Natural killer cell (primary cell): ENCODE data around the gene ERN1. TPM values are rescaled to one million over a fixed set of nuclear protein-coding genes. Genes with fewer than 3 reads are reported as not detected.

Experiments used
- ATAC-seq, 3 donors: fragments of 150-1000 bp in 2 of 3; fragments of 200-7000 bp in 1 of 3; cut with Tn5 transposase; 1 replicate in 1 of 3; 2 replicates in 2 of 3; pipeline ENCODE4 v1.10.0; 2021; ENCODE audit warnings: mild to moderate bottlenecking in 2 of 3, moderate library complexity in 2 of 3
- DNase-seq, 2 donors: peaks; one replicate each; pipeline versions ENCODE4 v3.0.0 to v3.0.0-alpha.2; 2013 to 2021; ENCODE audit warnings: mixed read lengths in 1 of 2
- H3K27ac ChIP-seq: one replicate; pipeline ENCODE4 v1.5.1; 2013; ENCODE audit warnings: mild to moderate bottlenecking, low read length
- H3K27me3 ChIP-seq: one replicate; pipeline ENCODE4 v1.6.1; 2013; ENCODE audit warnings: low read length; ENCODE audit not compliant: control insufficient read depth, insufficient read depth
- H3K36me3 ChIP-seq: one replicate; pipeline ENCODE4 v1.6.1; 2013; ENCODE audit warnings: low read length; ENCODE audit not compliant: control insufficient read depth, insufficient read depth
- H3K4me1 ChIP-seq: one replicate; pipeline ENCODE4 v1.6.1; 2013; ENCODE audit warnings: low read length; ENCODE audit not compliant: control insufficient read depth, insufficient read depth
- H3K4me3 ChIP-seq: one replicate; pipeline ENCODE4 v1.5.1; 2013; ENCODE audit warnings: low read length
- H3K9me3 ChIP-seq: one replicate; pipeline ENCODE4 v1.6.1; 2013; ENCODE audit warnings: low read length; ENCODE audit not compliant: control insufficient read depth, insufficient read depth
- H3K27ac Mint-ChIP-seq, 2 donors: one replicate each; pipeline ENCODE4 v1.8.0; 2022; ENCODE audit warnings: mild to moderate bottlenecking in 2 of 2, mixed read lengths in 2 of 2, moderate library complexity in 1 of 2
- H3K27me3 Mint-ChIP-seq, 2 donors: one replicate each; pipeline ENCODE4 v1.8.0; 2022; ENCODE audit warnings: low read depth in 2 of 2, mixed read lengths in 2 of 2
- H3K36me3 Mint-ChIP-seq: one replicate; pipeline ENCODE4 v1.8.0; 2022; ENCODE audit warnings: mixed read lengths
- H3K4me1 Mint-ChIP-seq, 2 donors: one replicate each; pipeline ENCODE4 v1.8.0; 2022; ENCODE audit warnings: mixed read lengths in 2 of 2
- H3K4me3 Mint-ChIP-seq: one replicate; pipeline ENCODE4 v1.8.0; 2022; ENCODE audit warnings: mild to moderate bottlenecking, moderate library complexity, mixed read lengths
- H3K9me3 Mint-ChIP-seq, 2 donors: one replicate each; pipeline ENCODE4 v1.8.0; 2022; ENCODE audit warnings: mixed read lengths in 2 of 2
- WGBS: methylation state at CpG from one replicate; pipeline ENCODE4 v1.1.7; 2013; ENCODE audit warnings: missing lambda C conversion rate; ENCODE audit not compliant: insufficient coverage; 5-methylcytosine and 5-hydroxymethylcytosine counted together
- intact Hi-C: fragments of 100-400 bp; cut with micrococcal nuclease; formaldehyde crosslinking; loops from one replicate; pipeline ENCODE4 v1.14.2; 2022
- total RNA-seq, 4 donors: library from RNA; stranded (reverse); fragments of 120-200 nt in 1 of 4; gene quantifications; one replicate each; pipeline versions ENCODE4 v1.2.3 to v1.2.4, GENCODE V29; 2013 to 2022
- TF ChIP-seq, protein P1 (sequence below): fragments of 200-600 bp; IDR thresholded peaks from one replicate; pipeline ENCODE4 v1.8.0; 2022; ENCODE audit warnings: antibody characterized with exemption

The ERN1 gene
- total RNA-seq, 3 donors from 2014 or later (not counting 1 experiment from before 2014, with no cell fraction given) = 52.9 to 90.5 (median 67.2) TPM

DNA sequence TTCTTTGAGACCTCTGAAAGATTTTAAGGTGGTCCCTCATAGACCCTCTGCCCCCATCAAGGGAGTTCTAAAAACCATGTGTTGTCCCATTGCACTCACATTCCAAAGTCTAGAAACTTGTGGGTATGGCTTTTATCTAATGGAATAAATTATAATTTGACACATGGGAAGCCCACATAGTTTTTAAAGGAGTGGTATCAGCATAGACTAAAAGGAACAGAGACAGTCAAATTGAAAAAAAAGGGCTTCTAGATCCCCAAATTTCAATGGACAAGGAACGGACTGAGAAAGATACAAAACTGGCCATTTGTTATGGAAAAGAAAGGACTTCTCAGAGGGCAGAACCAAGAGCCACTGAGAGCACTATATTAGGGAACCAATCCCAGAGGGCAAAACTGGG is 60.8 kb downstream of the ERN1 start:
- DNase-seq = no peak
- Mint-ChIP-seq H3K4me1 (peaks cover 6 to 51% of the 10 kb centered on the region in 2 donors), H3K27ac (peak overlapping the region in 1 of 2 donors; percentile 97), H3K36me3 (peaks cover 40% of the 10 kb centered on the region), H3K27me3 (no peaks in the 10 kb centered on the region), H3K4me3 (no peak overlapping the region), H3K9me3 (peaks cover 0 to 4% of the 10 kb centered on the region in 2 donors)
- no peak for ATAC-seq
- Histone ChIP-seq H3K4me1 (peaks cover 35% of the 10 kb centered on the region), H3K9me3 (peaks cover 9% of the 10 kb centered on the region), H3K27ac (no peak overlapping the region), H3K4me3 (no peak overlapping the region), H3K27me3 (no peaks in the 10 kb centered on the region), H3K36me3 (peaks cover 47% of the 10 kb centered on the region)
- TF ChIP-seq, protein P1, sequence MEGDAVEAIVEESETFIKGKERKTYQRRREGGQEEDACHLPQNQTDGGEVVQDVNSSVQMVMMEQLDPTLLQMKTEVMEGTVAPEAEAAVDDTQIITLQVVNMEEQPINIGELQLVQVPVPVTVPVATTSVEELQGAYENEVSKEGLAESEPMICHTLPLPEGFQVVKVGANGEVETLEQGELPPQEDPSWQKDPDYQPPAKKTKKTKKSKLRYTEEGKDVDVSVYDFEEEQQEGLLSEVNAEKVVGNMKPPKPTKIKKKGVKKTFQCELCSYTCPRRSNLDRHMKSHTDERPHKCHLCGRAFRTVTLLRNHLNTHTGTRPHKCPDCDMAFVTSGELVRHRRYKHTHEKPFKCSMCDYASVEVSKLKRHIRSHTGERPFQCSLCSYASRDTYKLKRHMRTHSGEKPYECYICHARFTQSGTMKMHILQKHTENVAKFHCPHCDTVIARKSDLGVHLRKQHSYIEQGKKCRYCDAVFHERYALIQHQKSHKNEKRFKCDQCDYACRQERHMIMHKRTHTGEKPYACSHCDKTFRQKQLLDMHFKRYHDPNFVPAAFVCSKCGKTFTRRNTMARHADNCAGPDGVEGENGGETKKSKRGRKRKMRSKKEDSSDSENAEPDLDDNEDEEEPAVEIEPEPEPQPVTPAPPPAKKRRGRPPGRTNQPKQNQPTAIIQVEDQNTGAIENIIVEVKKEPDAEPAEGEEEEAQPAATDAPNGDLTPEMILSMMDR = no peak
- intact Hi-C loops = no loop called here
- 100% methylated on average over 1 of the region's 1 CpG for WGBS

DNA sequence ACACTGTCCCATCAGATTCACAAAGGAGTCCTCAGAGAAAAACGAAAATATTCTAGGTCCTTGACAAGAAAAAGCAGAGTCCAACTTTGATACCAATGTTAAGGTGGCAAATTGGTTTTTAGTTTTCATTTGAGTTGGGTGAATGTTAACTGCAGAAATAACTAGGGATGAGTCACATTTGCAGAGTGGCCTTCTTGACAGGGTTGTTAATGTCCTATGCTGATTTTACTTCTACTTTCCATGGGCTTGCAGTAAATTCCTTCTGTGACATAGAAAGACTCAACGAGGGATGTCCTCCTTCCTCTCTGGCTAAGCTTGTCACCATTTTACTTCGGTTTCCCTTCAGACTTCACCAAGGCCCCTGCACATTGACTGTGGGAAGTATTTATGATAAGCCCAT is 62.3 kb downstream of the ERN1 start:
- no peaks in the 10 kb centered on the region for H3K27me3 Mint-ChIP-seq
- H3K36me3 Mint-ChIP-seq = peaks cover 40% of the 10 kb centered on the region
- H3K4me1 ChIP-seq = peaks cover 47% of the 10 kb centered on the region
- H3K27ac ChIP-seq = peak overlapping the region; percentile 84
- peaks cover 45% of the 10 kb centered on the region for H3K36me3 ChIP-seq
- peaks cover 19 to 66% of the 10 kb centered on the region in 2 donors for H3K4me1 Mint-ChIP-seq
- no peak overlapping the region for H3K4me3 Mint-ChIP-seq
- WGBS = 44% methylated on average over 1 of the region's 3 CpGs
- H3K9me3 Mint-ChIP-seq = peaks cover 0 to 4% of the 10 kb centered on the region in 2 donors
- peaks cover 9% of the 10 kb centered on the region for H3K9me3 ChIP-seq
- H3K27me3 ChIP-seq = no peaks in the 10 kb centered on the region
- no peak overlapping the region for H3K4me3 ChIP-seq
- ATAC-seq (peak in 1 of 3 donors; percentile 5), DNase-seq (no peak)
- intact Hi-C loops = no loop called here
- TF ChIP-seq, protein P1 = no peak
- peak overlapping the region in 1 of 2 donors; percentile 97 for H3K27ac Mint-ChIP-seq

DNA sequence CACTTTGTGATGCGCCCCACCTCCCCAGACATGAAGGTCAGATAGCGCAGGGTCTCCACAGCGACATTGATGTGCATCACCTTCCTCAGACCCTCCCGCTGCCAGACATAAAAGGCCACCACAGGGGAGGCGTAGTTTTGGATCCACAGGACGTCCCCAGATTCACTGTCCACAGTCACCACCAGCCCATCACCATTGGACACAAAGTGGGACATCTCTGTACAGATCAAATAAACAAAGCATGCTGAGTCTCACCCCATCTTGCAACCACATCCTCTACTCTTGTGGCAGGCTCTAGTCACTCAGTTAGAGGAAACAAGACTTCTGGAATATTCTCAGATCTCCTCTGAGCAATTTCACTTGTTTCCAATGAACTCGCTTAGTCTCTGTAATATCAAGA is 63.2 kb downstream of the ERN1 start:
- intact Hi-C loops = no loop called here
- H3K9me3 Mint-ChIP-seq = peaks cover 0 to 4% of the 10 kb centered on the region in 2 donors
- H3K4me3 Mint-ChIP-seq = no peak overlapping the region
- H3K27ac Mint-ChIP-seq = peak overlapping the region; percentile 38 to 97
- ATAC-seq (peak in 2 of 3 donors; percentile 70 to 74), DNase-seq (peak; percentile 54 to 67)
- Histone ChIP-seq H3K27ac (peak overlapping the region; percentile 84), H3K4me3 (peak overlapping the region; percentile 47), H3K36me3 (peaks cover 46% of the 10 kb centered on the region), H3K9me3 (peaks cover 9% of the 10 kb centered on the region), H3K4me1 (peaks cover 57% of the 10 kb centered on the region), H3K27me3 (no peaks in the 10 kb centered on the region)
- TF ChIP-seq, protein P1 = no peak
- H3K36me3 Mint-ChIP-seq = peaks cover 40% of the 10 kb centered on the region
- H3K4me1 Mint-ChIP-seq = peaks cover 25 to 75% of the 10 kb centered on the region in 2 donors
- H3K27me3 Mint-ChIP-seq = no peaks in the 10 kb centered on the region
- WGBS = 26% methylated on average over 7 of the region's 7 CpGs

DNA sequence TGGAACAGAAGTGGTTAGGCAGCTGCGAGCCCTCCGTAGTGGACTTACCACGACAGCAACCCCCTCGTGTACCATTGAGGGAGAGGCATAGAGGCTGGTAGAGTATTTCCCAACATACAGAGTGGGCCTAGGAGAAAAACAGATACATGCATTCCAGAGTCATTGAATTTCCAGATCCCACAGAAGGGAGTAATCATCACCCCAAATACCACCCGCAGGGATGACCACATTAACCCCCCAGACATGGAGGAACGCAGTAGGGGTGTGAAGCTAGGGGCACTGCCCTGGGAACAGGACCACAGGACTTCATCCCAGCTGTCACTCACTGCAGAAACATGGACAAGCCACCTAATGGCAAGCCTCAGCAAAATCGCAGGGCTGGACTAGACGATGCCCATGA is 64.8 kb downstream of the ERN1 start:
- Histone ChIP-seq H3K36me3 (peaks cover 36% of the 10 kb centered on the region), H3K27me3 (no peaks in the 10 kb centered on the region), H3K27ac (peak overlapping the region; percentile 84), H3K4me3 (peak overlapping the region; percentile 47), H3K9me3 (peaks cover 9% of the 10 kb centered on the region), H3K4me1 (peaks cover 72% of the 10 kb centered on the region)
- TF ChIP-seq, protein P1 = no peak
- H3K4me1 Mint-ChIP-seq = peaks cover 39 to 84% of the 10 kb centered on the region in 2 donors
- H3K36me3 Mint-ChIP-seq = peaks cover 29% of the 10 kb centered on the region
- no peaks in the 10 kb centered on the region for H3K27me3 Mint-ChIP-seq
- no peak overlapping the region for H3K4me3 Mint-ChIP-seq
- ATAC-seq (no peak), DNase-seq (no peak)
- WGBS = 50% methylated on average over 7 of the region's 8 CpGs
- H3K27ac Mint-ChIP-seq = peak overlapping the region; percentile 90 to 97
- intact Hi-C loops = no loop called here
- peaks cover 2 to 4% of the 10 kb centered on the region in 2 donors for H3K9me3 Mint-ChIP-seq
